GM19395 (cell line): ENCODE data around the gene PPFIA3.
"Not testable (repeated sequence)": the region's sequence is repeated elsewhere in the genome, so short reads cannot be mapped to it uniquely, and the experiment has no call there.

Source experiments
- ATAC-seq: cut with Tn5 transposase; IDR thresholded peaks from one replicate; pipeline ENCODE4 v1.9.1; 2021; ENCODE audit warnings: mild to moderate bottlenecking, moderate library complexity; ENCODE audit not compliant: unreplicated experiment

Gene PPFIA3

DNA sequence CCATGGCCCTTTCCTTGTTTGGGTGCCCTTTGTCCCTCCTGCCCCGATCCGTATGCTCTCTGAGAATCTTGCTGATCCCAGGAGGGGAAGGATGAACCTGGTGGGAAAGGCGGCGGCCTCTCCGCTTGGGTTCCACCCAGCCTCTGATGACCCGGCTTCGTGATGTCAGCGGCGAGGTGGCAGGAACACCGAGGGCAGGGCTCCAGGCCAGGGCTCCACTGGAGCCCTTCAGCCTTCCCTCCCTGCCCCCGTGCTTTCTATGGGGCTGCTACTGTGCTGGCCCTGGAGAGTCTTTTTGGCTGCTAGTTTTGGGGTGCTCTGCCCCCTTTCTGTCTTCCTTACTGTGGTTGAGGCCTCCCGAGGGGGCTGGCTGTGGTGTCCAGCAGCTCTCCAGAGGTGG, 17.0 kb upstream of the PPFIA3 start:
- no peak for ATAC-seq

DNA sequence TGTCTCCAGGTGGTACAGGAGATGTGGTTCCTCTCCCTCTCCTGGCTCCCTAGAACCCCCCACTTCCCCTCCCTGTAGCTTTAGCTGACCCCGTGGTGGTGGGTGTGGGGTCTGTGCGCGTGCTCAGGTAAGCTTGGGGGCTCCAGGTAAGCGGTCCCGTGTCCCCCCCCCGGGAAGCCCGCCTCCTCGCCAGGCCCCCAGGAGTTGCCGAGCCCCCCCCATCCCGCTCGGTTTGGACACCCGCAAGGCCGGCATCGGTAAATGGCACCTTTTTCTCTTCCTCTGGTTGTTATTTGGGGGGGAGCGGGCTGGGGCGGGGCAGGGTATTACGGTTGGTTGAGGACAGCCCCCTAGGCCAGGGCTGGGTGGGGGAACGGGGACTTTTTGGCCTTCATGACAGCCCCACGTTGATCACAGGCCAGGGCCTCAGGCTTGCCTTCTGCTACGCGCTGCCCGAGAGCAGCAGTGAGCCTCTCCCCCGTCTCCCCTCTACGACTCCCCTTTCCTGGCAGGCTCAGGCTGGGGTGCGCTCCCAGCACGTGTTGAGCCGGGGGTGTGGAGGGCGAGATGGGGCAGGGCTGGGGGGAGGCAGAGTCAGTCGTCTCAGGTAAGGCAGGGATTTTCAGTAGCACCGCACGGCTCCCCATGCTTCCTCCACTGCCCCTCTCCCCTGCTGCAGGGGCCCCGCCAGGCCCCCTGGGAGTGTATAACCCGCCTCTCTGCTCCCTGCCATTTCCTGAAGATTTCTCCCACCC, 15.8 kb upstream of the PPFIA3 start:
- no peak for ATAC-seq

DNA sequence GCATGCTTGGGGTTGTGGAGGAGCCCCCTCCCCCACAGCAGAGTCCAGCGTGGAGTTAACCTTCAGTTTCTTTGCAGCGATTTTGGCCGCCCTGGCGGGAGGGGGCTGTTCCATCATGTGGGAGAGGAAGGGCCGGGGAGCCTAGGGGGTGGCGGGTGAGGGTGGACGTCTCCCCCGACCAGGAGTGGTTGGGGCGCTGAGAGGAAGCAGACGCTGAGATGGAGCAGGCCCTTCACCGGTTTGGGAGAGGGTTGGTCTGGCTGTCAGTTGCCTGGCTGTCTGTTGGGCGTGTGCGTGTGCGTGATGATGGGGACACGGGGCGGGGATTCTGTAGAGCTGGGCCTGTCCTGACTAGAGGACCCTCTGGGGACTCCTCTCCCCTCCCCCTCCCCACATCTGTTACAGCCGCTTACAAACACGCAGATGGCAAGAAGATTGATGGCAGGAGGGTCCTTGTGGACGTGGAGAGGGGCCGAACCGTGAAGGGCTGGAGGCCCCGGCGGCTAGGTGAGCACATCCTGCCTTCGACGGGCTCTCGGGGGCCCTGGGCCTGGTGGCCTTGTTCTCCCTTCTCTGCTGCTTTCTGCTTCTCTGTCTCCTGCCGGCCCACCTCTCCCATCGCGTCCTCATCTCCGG, 15.0 kb upstream of the PPFIA3 start:
- no peak for ATAC-seq

DNA sequence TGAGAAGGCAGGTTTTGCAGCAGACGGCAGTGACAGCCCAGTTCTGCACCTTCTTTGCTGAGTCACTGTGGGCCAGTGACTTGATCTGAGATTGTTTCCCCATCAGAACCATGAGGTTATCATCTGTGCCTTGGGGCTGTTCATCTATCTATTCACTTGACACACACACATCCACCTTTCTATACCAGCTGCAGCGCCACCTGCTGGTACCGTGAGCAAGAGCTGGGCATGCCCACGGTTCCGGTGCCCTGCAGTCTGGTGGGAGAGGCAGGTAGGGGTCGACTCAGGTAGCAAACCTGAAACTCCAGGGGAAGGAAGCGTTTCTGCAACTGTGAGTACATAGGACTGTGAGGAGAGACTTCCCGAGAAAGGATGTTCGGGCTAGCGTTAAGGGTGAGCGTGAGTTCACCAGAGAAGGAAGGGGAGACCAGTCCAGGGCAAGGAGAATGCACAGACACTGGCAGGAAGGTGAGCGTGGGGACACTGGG, 12.7 kb upstream of the PPFIA3 start:
- no peak for ATAC-seq

DNA sequence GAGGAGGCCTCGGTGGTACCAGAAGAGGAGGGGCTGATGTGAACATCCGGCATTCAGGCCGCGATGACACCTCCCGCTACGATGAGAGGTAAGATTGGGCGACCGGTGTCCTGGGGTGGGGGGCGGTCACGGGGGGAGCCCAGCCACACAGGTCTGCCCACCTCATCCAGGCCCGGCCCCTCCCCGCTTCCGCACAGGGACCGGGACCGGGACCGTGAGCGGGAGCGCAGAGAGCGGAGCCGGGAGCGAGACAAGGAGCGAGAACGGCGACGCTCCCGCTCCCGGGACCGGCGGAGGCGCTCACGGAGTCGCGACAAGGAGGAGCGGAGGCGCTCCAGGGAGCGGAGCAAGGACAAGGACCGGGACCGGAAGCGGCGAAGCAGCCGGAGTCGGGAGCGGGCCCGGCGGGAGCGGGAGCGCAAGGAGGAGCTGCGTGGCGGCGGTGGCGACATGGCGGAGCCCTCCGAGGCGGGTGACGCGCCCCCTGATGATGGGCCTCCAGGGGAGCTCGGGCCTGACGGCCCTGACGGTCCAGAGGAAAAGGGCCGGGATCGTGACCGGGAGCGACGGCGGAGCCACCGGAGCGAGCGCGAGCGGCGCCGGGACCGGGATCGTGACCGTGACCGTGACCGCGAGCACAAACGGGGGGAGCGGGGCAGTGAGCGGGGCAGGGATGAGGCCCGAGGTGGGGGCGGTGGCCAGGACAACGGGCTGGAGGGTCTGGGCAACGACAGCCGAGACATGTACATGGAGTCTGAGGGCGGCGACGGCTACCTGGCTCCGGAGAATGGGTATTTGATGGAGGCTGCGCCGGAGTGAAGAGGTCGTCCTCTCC, 11.5 kb upstream of the PPFIA3 start:
- ATAC-seq = no peak

DNA sequence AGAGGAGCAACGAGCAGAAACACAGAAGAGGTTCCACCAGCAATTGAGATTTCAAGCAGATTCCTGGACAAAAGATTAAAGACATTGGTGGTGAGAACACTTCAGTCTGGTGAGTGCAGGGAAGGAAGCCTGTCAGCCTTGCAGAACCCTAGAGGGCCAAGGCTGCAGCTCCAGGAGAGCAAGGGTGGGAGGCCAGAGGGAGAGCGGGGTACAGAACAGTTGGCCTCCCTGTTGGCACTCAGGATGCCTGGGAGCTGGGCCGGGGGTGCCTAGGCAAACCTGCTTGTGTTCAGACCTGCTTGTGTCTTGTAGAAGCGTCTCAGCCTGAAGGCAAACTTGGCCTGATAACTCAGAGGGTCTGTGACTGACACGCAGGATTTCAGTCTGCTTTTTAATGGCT, 10.3 kb upstream of the PPFIA3 start:
- ATAC-seq = no peak

DNA sequence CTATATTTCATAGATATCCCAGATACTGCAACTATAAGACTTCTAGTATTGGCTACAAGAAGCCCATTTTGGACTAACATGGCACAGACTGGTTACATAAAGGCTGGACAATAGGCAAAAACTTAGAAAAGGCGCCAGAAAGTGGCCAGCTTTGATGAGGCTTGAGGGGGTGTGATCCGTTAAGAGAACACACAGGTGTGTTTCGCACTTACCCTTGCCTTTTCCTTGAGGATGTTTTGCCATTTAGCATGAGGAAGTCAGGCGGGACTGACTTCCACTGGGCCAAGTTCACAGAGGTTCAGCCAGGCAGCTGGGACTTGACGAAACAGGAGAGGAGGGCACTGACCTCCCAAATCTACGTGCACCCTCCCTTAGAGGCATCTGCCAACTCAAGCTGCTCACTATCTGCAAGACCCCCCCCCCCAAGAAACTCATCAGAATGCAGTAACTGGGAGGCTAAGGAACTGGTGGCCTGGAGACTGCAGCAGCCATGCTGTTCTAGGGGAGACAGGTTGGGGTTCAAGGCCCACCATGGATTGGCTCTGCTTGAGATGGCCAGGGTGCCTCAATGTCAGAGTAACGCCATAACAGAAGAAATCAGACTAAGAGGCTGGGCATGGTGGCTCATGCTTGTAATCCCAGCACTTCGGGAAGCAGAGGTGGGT, 9.6 kb upstream of the PPFIA3 start:
- ATAC-seq = no peak

DNA sequence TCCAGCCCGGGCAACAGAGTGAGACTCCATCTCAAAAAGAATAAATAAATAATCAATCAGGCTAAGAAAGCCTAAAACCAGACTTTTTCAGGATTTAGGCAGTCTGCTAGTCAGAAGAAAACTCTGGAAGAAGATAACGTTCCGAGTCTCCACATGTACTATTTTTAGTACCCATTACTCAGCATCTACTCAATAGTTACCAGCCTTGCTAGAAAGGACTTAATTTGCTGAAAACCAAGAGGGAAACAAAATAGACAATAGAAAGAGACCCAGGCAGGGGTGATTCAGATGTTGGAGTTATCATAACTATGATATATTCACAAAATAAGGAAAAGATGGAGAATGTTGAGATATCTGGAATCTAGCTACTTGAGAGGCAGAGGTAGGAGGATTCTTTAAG, 8.8 kb upstream of the PPFIA3 start:
- ATAC-seq = no peak

DNA sequence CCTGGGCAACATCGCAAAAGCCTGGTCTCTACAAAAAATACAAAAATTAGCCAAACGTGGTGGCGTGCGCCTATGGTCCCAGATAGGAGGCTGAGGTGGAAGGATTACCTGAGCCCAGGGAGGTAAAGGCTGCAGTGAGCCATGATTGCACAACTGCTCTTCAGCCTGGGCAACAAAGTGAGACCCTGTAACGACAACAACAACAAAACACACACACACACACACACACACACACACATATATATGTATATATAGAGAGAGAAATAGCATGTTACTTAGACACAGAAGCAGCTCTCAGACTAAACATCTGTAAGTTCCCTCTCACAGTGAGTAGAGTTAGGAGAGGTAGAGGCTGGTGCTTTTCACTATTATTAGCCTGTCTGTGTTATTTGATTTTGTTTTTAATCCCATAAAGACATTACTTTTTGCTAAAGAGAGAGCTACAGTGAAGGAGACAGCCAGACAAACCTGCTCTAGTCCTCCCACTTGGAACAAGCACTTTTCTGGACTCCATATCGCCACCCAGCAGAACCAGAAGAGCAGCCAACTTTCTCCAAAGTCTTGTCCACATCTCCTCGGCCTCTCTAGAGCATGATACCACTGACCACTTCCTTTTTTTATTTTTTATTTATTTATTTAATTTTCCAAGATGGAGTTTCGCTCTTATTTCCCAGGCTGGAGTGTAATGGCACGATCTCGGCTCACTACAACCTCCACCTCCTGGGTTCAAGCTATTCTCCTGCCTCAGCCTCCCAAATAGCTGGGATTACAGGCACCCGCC, 7.9 kb upstream of the PPFIA3 start:
- no peak for ATAC-seq

DNA sequence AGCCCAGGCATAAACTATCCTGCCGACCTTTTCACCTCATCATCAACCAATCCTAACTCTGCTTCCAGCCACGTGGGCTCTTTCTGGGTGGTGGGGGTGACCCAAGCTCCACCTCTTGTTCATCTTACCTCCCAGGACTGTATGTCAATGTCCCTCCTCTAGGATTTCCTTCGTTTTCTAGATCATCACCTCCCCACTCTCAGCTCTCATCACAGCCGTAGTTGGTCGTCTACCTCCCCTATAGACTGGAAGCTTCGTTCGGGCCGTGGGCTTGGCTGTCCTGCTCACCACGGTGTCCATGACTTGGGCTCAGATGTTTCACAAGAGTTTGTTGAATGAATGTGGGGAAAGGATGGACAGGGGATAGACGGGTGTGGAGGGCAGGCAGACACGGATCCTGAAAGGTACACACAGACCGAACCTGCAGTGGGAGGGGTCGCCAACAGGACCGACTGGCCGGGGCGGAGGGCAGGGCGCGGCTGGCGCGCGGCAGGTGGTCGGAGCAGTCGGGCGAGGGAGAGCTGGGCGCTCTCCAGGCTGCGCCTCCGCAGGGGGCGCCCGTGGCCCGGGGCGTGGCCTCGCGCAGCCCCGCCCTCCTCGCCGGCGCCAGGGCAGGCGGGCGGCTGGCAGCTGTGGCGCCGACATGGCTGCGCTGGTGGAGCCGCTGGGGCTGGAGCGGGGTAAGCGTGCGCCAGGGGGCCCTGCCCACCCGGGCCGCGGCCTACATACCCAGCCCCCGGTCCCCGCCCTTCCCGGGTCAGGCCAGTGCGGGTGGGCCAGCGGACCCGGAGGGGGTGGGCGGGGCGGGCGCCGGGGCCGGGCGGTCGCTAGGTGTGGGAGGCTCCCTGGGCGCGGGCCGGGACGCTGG, 5.3 kb upstream of the PPFIA3 start, which contains the start of gene LIN7B:
LIN7B (plus strand) TSS at position 609 of the 868 bp plus-strand sequence; CDS start at position 644, 35 bp downstream.
- no peak for ATAC-seq

DNA sequence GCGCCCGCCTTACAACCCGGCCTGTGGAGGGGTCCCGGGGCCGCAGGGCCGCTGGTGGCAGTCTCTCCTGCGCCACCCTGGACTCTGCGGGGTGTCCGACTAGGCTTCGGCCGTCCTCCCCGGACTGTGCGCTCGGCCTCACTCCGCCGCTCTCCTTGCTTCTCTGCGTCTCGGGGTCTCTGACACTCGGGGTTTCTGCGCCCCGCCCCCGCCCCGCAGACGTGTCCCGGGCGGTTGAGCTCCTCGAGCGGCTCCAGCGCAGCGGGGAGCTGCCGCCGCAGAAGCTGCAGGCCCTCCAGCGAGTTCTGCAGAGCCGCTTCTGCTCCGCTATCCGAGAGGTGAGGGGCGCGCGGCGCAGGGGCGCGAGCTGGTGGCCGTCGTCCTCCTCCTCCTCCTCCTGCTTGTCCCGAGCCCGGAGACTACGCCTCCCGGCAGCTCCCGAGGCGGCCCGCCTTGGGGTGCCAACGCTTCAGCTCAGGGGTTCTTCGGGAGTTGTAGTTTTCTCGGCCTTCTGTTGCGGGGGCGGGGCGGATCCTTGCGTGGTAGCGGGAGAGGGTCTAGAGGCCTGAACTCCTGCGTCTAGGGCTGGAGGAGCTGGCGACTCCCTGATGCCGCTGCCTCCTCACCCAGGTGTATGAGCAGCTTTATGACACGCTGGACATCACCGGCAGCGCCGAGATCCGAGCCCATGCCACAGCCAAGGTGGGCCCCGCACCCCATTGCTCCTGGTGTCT, 4.5 kb upstream of the PPFIA3 start:
- ATAC-seq = no peak

DNA sequence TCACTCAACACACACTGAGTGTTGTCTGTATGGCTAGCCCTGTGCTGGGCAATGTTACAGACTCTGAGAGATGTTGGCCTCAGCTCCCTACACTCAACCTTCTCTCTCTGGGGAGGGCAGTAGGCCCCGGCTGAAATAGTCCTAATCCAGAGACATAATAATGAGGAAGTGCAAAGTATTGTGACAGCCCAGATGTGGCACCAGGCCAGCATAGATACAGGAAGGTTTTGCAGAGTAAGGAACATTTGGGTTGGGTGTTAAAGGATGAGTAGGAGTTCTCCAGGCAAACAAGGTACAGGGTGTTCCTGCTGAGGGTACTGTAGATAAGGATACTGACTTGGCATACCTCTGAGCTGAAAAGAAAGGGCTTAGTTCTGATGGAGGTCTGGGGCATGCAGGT, 2.8 kb upstream of the PPFIA3 start:
- no peak for ATAC-seq

DNA sequence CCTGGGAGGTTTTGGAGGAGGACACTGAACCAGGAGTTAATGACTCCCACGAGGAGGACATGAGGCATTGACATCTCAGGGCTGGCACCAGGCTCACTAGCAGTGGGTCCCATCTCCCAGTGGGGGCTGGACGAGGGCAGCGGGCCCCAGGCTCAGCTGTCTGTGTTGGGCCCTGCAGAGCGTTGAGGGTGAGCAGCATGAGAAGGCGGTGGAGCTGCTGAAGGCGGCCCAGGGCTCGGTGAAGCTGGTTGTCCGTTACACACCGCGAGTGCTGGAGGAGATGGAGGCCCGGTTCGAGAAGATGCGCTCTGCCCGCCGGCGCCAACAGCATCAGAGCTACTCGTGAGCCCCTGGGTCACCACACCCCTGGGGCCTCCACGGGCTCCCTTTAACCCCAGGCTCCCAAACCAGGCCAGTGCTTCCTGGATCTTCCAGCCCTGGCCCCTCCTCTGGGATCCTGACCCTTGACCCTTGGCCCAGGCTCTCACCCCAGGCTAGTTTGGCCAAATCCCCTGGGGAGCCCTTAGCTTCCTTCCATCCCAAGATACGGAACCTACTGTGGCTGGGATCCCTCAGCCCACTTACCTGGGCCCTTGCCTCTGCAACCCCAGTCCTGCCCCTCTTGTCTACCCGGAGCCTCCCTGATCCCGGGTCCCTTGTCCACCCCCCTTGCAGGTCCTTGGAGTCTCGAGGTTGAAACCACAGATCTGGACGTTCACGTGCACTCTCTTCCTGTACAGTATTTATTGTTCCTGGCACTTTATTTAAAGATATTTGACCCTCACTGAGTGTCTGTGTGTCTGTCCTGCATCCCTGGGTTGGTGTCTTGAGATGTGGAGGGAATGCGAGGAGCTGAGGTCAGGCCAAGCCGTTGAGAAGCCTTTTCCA, 1.4 kb upstream of the PPFIA3 start:
- ATAC-seq = no peak

DNA sequence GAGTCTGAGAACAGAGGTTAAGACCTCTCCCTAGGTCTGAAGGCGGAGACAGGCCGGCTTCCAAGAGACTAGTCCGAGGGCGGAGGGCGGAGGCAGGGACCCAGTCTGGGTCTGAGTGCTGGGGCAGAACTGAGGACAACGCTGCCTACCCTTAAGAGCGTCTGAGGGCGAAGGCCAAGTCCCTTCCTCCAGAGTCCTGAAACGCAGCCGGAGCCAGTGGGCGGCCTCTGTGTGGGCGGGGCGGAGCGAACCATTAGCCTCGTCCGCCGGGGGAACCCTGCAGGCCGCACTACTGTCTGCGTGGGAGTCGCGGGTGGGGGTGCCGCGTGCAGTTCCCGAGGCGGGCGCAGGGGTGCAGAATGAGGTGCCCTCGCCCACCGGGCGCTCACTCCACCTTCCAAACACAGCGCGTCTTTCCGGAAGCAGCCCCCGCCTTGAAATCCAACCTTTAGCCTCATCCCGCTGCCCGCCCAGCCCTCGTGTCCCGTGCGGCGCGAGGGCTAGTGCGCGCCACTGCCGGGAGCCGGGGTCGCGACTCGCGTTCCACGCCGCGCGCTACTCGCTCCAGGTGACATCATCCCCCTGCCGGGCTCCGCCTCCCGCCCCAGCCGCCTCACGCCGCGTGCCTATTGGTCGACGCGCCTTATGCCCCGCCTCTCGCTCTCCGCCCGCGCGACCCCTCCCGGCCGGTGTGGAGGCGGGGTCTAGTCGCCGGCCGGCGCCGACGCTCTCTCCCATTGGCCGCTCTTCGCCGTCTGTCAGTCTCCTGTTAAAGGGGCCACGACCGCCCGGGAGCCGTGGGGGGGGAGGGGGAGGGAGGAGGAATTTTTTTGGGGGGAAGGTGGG, 556 bp upstream of the PPFIA3 start, which contains the start of gene C19orf73:
C19orf73 (minus strand) TSS at position 579 of the 846 bp plus-strand sequence; CDS start at position 458, 121 bp downstream.
- ATAC-seq = peak; percentile 73

DNA sequence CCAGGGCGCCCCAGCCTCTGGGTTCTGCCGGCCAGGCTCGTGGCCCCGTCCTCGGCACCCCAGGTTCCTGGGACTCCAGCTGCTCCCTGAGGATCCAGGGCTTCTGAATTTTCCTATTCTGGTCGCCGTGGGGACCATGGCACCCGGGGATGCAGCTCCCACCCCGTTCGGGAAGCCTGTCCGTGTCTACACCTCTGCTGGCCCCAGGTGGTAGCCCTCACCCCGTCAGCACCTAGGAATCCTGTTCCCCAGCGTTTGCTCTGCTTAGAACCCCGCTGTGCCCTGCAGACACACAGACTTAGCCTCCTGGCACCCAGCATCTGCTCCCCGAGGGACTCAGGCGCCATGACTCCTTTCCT, 960 bp downstream of the PPFIA3 start:
- ATAC-seq = no peak

DNA sequence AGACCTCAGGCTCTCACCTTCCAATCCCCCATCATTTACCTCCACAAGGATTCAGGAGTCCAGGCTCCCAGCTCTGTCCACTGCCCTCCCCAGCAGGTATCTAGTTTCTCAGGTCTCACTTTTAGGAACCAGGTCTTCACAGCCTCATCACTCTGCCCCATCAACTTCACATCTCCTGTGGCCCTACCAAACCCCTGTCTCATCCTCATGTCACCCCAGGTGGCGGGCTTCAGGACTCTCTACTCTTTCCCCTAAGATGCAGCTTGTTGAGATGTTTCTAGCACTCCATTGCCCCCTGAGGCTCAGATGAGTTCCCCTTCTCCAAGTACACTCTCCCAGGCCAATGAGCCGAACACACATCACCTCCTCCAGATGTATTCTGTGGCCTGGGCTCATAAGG, 1.5 kb downstream of the PPFIA3 start:
- no peak for ATAC-seq

DNA sequence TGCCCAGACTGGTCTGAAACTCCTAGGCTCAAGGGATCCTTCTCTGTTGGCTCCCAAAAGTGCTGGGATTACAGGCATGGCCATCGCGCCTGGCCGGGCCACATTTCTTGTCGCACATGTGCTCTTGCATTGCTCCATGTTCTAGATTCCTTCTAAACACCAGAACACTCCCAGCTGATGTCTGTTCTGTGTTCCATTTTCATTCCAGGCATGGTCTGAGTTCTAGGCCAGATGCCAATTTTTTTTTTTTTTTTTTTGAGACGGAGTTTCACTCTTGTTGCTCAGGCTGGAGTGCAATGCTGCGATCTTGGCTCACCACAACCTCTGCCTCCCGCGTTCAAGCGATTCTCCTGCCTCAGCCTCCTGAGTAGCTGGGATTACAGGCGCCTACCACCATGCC, 2.5 kb downstream of the PPFIA3 start:
- not testable (repeated sequence) for ATAC-seq
